Type B pancreatic cell (in vitro differentiated cells): ENCODE results near the gene MED26. TPM values are rescaled to one million over a fixed set of nuclear protein-coding genes. Genes with fewer than 3 reads are reported as not detected.

Source experiments
- DNase-seq: peaks from one replicate; pipeline ENCODE4 v3.0.0; 2021; ENCODE audit warnings: mixed read lengths; ENCODE audit not compliant: unreplicated experiment; ENCODE audit errors: extremely low spot score
- H3K27ac Mint-ChIP-seq: 2 replicates; pipeline ENCODE4 v1.8.0; 2021; ENCODE audit warnings: mild to moderate bottlenecking, mixed read lengths
- H3K27me3 Mint-ChIP-seq: 2 replicates; pipeline ENCODE4 v1.8.0; 2021; ENCODE audit warnings: mixed read lengths
- H3K36me3 Mint-ChIP-seq: 2 replicates; pipeline ENCODE4 v1.8.0; 2021; ENCODE audit warnings: mixed read lengths
- H3K4me1 Mint-ChIP-seq: one replicate; pipeline ENCODE4 v1.8.0; 2021; ENCODE audit warnings: mixed read lengths; ENCODE audit not compliant: unreplicated experiment
- H3K4me3 Mint-ChIP-seq: 2 replicates; pipeline ENCODE4 v1.8.0; 2021; ENCODE audit warnings: mild to moderate bottlenecking, mixed read lengths
- H3K9me3 Mint-ChIP-seq: 2 replicates; pipeline ENCODE4 v1.8.0; 2021; ENCODE audit warnings: mixed read lengths
- total RNA-seq: library from RNA; stranded (reverse); gene quantifications from 2 replicates; pipeline ENCODE4 v1.2.1, GENCODE V29; 2021; ENCODE audit warnings: low replicate concordance
- TF ChIP-seq, protein P1 (sequence below): fragments of 200-600 bp; sonication (generic); conservative IDR thresholded peaks from 2 replicates; pipeline ENCODE4 v1.5.0; 2021; ENCODE audit warnings: antibody characterized with exemption, mild to moderate bottlenecking

MED26 gene
- total RNA-seq, 1 donor from 2014 or later, result 12.5 TPM

DNA sequence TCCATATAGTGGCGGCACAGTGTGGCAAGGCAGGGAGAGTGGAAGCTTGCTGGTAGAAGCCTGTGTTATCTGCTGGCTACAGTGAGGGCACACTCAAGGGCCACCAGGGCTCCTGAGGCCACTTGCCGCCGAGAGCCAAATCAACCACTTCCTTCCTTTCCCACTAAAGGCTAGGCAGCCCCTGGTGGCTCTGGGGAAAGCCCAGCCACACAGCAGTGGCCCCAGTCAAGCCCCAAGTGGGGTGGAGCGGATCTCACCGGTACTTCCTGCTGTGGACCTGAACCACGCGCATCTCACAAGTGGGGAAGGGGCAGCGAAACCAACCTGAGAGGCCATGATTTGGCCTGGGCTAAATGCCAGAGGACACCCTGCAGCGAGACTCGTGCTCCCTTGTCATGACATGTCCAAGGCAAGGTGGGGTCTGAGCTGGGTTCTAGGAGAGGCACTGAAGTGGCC lies 33.8 kb downstream of the MED26 start:
- TF ChIP-seq, protein P1, sequence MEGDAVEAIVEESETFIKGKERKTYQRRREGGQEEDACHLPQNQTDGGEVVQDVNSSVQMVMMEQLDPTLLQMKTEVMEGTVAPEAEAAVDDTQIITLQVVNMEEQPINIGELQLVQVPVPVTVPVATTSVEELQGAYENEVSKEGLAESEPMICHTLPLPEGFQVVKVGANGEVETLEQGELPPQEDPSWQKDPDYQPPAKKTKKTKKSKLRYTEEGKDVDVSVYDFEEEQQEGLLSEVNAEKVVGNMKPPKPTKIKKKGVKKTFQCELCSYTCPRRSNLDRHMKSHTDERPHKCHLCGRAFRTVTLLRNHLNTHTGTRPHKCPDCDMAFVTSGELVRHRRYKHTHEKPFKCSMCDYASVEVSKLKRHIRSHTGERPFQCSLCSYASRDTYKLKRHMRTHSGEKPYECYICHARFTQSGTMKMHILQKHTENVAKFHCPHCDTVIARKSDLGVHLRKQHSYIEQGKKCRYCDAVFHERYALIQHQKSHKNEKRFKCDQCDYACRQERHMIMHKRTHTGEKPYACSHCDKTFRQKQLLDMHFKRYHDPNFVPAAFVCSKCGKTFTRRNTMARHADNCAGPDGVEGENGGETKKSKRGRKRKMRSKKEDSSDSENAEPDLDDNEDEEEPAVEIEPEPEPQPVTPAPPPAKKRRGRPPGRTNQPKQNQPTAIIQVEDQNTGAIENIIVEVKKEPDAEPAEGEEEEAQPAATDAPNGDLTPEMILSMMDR, result no peak
- no peak overlapping the region for H3K27ac Mint-ChIP-seq
- no peaks in the 10 kb centered on the region for H3K27me3 Mint-ChIP-seq
- no peak for DNase-seq
- no peak overlapping the region for H3K4me3 Mint-ChIP-seq
- peaks cover 24% of the 10 kb centered on the region for H3K4me1 Mint-ChIP-seq
- H3K9me3 Mint-ChIP-seq, result no peaks in the 10 kb centered on the region
- H3K36me3 Mint-ChIP-seq, result no peaks in the 10 kb centered on the region

DNA sequence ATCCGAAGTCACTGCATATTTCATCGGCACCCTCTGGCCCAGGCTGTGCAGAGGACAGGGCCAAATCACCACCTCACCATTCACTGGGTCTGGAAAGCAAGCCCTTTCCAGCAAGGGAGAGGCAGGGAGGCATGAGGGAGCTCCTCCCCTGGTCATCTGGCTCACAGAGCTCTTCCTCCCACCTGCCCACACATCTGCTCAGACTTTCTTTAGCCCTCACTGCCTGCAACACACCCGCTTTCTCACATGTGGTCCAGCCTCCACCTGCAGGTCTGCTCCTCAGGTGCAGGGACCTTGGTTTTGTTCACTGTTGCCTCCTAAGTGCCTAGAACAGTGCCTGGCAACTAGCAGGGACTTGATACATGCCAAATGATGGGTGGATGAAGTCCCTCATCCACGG lies 34.8 kb downstream of the MED26 start:
- H3K9me3 Mint-ChIP-seq, result no peaks in the 10 kb centered on the region
- H3K36me3 Mint-ChIP-seq, result no peaks in the 10 kb centered on the region
- peak overlapping the region; percentile 0 for H3K27ac Mint-ChIP-seq
- H3K4me1 Mint-ChIP-seq, result peaks cover 27% of the 10 kb centered on the region
- TF ChIP-seq, protein P1, result no peak
- no peaks in the 10 kb centered on the region for H3K27me3 Mint-ChIP-seq
- no peak overlapping the region for H3K4me3 Mint-ChIP-seq
- DNase-seq, result no peak

DNA sequence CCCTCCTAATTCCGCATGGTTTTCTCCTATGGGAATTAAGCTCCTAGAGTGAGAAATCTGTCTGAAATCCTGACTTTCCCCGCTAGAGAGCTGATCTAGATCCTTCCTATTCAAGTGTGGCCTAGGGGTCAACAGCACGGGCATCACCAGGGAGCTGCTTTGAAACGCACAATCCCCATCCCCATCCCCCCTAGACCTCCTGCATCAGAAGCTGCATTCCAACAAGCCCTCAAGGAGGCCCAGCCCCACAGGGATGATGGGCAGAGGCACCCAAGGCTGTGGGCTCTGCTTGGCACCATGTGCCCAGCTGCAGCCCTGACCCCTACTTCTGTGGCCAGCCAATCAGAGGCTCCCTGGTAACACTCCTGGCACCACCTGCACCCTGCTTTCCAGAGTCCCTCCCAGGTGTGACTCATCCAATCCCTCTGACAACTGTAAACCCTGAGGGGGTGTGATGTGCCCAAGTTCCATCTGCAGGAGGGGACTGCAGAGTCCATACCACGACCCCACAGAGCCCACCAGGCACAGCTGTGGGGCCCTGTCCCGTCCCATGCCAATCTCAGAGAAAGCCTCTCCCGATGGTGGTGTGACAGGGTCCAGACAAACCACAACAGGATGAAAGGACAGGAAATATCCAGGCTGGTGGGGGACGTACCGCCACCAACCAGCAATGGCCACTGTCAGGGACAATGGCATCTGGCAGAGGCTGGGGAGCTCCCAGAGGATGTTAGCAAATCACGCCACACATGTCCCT lies 36.0 kb downstream of the MED26 start:
- no peak overlapping the region for H3K4me3 Mint-ChIP-seq
- DNase-seq, result no peak
- TF ChIP-seq, protein P1, result no peak
- H3K27ac Mint-ChIP-seq, result no peak overlapping the region
- H3K4me1 Mint-ChIP-seq, result peaks cover 34% of the 10 kb centered on the region
- no peaks in the 10 kb centered on the region for H3K9me3 Mint-ChIP-seq
- no peaks in the 10 kb centered on the region for H3K27me3 Mint-ChIP-seq
- no peaks in the 10 kb centered on the region for H3K36me3 Mint-ChIP-seq

DNA sequence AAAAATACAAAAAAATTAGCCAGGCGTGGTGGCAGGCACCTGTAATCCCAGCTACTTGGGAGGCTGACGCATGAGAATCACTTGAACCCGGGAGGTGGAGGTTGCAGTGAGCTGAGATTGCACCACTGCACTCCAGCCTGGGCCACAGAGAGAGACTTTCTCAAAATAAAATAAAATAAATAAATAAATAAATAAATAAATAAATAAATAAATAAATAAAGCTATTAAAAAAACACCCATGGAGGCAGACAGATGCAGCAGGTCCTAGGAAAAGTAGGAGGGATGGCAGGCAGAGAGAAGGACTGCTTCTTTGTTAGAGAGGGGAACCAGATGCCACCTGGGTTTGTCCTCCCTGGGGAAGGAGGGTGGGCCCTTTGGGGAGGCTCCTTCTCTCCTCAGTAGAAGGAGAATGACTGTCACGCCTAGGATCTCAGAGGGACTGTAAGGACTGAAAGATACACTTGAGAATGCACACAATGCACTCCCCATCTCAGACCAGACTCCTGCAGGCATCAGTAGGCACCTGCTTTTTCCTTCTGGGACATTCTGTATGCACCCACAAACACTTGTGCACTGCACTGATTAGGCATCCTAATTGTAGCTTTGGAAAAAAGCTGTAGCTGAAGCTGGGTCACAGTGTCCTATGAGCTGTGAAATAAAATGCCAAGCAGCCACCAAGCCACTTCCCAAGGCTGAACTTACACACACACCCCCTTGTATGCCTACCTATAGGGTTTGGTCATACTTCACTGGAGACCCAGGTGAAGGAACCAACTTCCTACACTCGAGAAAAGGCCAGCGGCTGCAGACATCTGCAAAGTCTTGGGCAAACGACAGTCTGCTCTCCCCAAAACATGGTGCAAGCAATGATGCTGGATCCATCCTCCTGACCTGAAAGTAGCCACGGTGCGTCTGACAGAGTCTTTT lies 36.9 kb downstream of the MED26 start:
- Mint-ChIP-seq H3K4me1 (peaks cover 34% of the 10 kb centered on the region), H3K4me3 (no peak overlapping the region), H3K27ac (no peak overlapping the region), H3K27me3 (no peaks in the 10 kb centered on the region), H3K36me3 (no peaks in the 10 kb centered on the region), H3K9me3 (no peaks in the 10 kb centered on the region)
- DNase-seq, result no peak
- TF ChIP-seq, protein P1, result no peak

DNA sequence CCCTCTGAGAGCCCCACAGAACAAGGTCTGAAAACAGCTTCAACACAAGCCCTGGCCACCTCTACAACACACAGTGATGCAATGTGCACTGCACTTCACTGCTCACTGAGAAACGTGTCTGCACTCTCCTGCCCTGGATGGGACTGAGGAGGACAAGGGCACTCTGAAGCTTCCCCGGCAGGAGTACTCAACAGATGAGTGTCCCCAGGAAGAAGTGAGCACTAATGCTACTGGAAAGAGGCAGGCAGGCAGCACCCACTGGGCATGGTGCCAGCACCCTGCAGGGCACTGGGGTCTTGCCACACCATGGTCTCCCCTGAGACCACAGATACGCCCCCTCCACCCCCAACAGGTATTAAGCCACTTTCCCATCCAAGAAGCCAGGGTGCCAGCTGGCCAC lies 38.1 kb downstream of the MED26 start:
- Mint-ChIP-seq H3K4me3 (no peak overlapping the region), H3K9me3 (no peaks in the 10 kb centered on the region), H3K36me3 (no peaks in the 10 kb centered on the region), H3K27ac (no peak overlapping the region), H3K27me3 (no peaks in the 10 kb centered on the region), H3K4me1 (peaks cover 39% of the 10 kb centered on the region)
- TF ChIP-seq, protein P1, result no peak
- DNase-seq, result no peak
